ENCODE measurements around the gene C1S.

DNA sequence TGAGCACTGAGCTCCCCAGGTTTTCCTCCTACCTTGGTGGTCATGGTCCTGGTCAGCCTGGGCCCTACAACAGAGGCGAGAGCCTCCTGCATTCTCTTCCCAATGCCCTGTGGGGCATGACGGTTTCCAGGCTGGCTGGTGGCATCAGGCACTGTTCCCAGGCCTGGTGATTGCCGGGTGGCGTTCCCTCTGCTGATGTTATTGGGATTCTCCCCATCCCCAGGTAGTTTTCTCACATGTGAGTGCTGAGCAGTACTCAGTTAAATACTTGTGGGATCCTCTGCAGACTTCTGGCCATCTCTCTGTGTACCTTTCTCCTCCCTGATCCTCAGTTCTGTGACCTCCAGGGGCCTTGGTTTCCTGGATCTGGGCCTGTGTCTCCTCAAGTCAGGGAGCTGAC, 16.0 kb downstream of the C1S start:
- TF ChIP-seq EZH2phosphoT487 (IDR thresholded peaks at IDR 0.05; ENCODE audit: borderline replicate concordance): no peak
- TF ChIP-seq, protein P1, sequence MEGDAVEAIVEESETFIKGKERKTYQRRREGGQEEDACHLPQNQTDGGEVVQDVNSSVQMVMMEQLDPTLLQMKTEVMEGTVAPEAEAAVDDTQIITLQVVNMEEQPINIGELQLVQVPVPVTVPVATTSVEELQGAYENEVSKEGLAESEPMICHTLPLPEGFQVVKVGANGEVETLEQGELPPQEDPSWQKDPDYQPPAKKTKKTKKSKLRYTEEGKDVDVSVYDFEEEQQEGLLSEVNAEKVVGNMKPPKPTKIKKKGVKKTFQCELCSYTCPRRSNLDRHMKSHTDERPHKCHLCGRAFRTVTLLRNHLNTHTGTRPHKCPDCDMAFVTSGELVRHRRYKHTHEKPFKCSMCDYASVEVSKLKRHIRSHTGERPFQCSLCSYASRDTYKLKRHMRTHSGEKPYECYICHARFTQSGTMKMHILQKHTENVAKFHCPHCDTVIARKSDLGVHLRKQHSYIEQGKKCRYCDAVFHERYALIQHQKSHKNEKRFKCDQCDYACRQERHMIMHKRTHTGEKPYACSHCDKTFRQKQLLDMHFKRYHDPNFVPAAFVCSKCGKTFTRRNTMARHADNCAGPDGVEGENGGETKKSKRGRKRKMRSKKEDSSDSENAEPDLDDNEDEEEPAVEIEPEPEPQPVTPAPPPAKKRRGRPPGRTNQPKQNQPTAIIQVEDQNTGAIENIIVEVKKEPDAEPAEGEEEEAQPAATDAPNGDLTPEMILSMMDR (conservative IDR thresholded peaks at IDR 0.05; ENCODE audit: low read length): no peak

All from Loucy (cell line).